Measurements from ENCODE around the gene NDUFB4.

The NDUFB4 gene

GRCh38 chr3:120557115-120557514, 39.0 kb upstream of the NDUFB4 start:
- TF ChIP-seq CTCF (IDR thresholded peaks at IDR 0.05; ENCODE audit: extremely low read depth, insufficient read depth, missing control alignments): no peak
- in situ Hi-C loops (cut with MboI; ENCODE audit: low pct_unique_long_range_greater_than_20kb, low sequenced_read_pairs, unreplicated experiment): loop anchor here (10.0 kb wide), 1 partner anchor 312 kb away; no protein-coding TSS in a partner anchor
- no peak for DNase-seq (ENCODE audit: low spot score)

- peak; percentile 75 for DNase-seq (ENCODE audit: low spot score)
- in situ Hi-C loops (cut with MboI; ENCODE audit: low pct_unique_long_range_greater_than_20kb, low sequenced_read_pairs, unreplicated experiment): loop anchor here (10.0 kb wide), 1 partner anchor 314 kb away; no protein-coding TSS in a partner anchor
- TF ChIP-seq CTCF (IDR thresholded peaks at IDR 0.05; ENCODE audit: extremely low read depth, insufficient read depth, missing control alignments): peak; percentile 95
Observed at GRCh38 chr3:120558771-120559241, 37.3 kb upstream of the NDUFB4 start.

- no peak for DNase-seq (ENCODE audit: low spot score)
- no peak for TF ChIP-seq CTCF (IDR thresholded peaks at IDR 0.05; ENCODE audit: extremely low read depth, insufficient read depth, missing control alignments)
- in situ Hi-C loops (cut with MboI; ENCODE audit: low pct_unique_long_range_greater_than_20kb, low sequenced_read_pairs, unreplicated experiment): loop anchor here (10.0 kb wide), 2 partner anchors 235 to 315 kb away; no protein-coding TSS in a partner anchor
Observed at GRCh38 chr3:120559242-120560061, 36.7 kb upstream of the NDUFB4 start.

GRCh38 chr3:120560304-120561250, 35.6 kb upstream of the NDUFB4 start:
- no peak for TF ChIP-seq CTCF (IDR thresholded peaks at IDR 0.05; ENCODE audit: extremely low read depth, insufficient read depth, missing control alignments)
- DNase-seq (ENCODE audit: low spot score): no peak
- in situ Hi-C loops (cut with MboI; ENCODE audit: low pct_unique_long_range_greater_than_20kb, low sequenced_read_pairs, unreplicated experiment): loop anchor here (10.0 kb wide), 1 partner anchor 234 kb away; no protein-coding TSS in a partner anchor

- DNase-seq (ENCODE audit: low spot score): peak; percentile 45
- TF ChIP-seq CTCF (IDR thresholded peaks at IDR 0.05; ENCODE audit: extremely low read depth, insufficient read depth, missing control alignments): peak; percentile 83
- in situ Hi-C loops (cut with MboI; ENCODE audit: low pct_unique_long_range_greater_than_20kb, low sequenced_read_pairs, unreplicated experiment): loop anchor here (10.0 kb wide), 1 partner anchor 233 kb away; no protein-coding TSS in a partner anchor
Observed at GRCh38 chr3:120561251-120562045, 34.7 kb upstream of the NDUFB4 start.

All from GM13977 (cell line).